ENCODE measurements around the gene EYS. TPM values are rescaled to one million over a fixed set of nuclear protein-coding genes. Genes with fewer than 3 reads are reported as not detected.

EYS gene
- total and polyA plus RNA-seq, 8 donors = 0.03 to 0.25 (median 0.13) TPM

- no peaks in the 10 kb centered on the region for H3K27me3 ChIP-seq
- no peaks in the 10 kb centered on the region for H3K36me3 ChIP-seq
- intact Hi-C loops (cut with DNase I) = no loop called here
- no peak for TF ChIP-seq CTCF (IDR thresholded peaks at IDR 0.05)
- no peak for FAIRE-seq
- no peaks in the 10 kb centered on the region for H3K9me3 ChIP-seq
- H3K27ac ChIP-seq = no peak overlapping the region
- ATAC-seq = no peak
- DNase-seq = no peak
- H3K4me3 ChIP-seq = no peak overlapping the region
- H3K4me1 ChIP-seq = no peaks in the 10 kb centered on the region
Measured at GRCh38 chr6:63795006-63795405, 1912.0 kb downstream of the EYS start.

GRCh38 chr6:63793465-63794137 is 1913.4 kb downstream of the EYS start:
- no peak overlapping the region for H3K4me3 ChIP-seq
- intact Hi-C loops (cut with DNase I) = no loop called here
- H3K36me3 ChIP-seq = no peaks in the 10 kb centered on the region
- no peak for TF ChIP-seq CTCF (IDR thresholded peaks at IDR 0.05)
- no peaks in the 10 kb centered on the region for H3K27me3 ChIP-seq
- H3K27ac ChIP-seq = no peak overlapping the region
- ATAC-seq (no peak), DNase-seq (no peak), FAIRE-seq (no peak)
- no peaks in the 10 kb centered on the region for H3K4me1 ChIP-seq
- H3K9me3 ChIP-seq = no peaks in the 10 kb centered on the region
- WGBS, 2 donors = 70 to 86% methylated on average over 4 of the region's 4 CpGs

- TF ChIP-seq CTCF (IDR thresholded peaks at IDR 0.05) = no peak
- intact Hi-C loops (cut with DNase I) = no loop called here
- no peaks in the 10 kb centered on the region for H3K27me3 ChIP-seq
- H3K4me3 ChIP-seq = no peak overlapping the region
- DNase-seq (no peak), FAIRE-seq (no peak), ATAC-seq (no peak)
- no peaks in the 10 kb centered on the region for H3K36me3 ChIP-seq
- 51 to 54% methylated on average over 3 of the region's 3 CpGs for WGBS, 2 donors
- no peak overlapping the region for H3K27ac ChIP-seq
- no peaks in the 10 kb centered on the region for H3K4me1 ChIP-seq
- H3K9me3 ChIP-seq = no peaks in the 10 kb centered on the region
Measured at GRCh38 chr6:63792736-63793464, 1914.1 kb downstream of the EYS start.

- no peak for TF ChIP-seq CTCF (IDR thresholded peaks at IDR 0.05)
- H3K4me1 ChIP-seq = no peaks in the 10 kb centered on the region
- WGBS, 2 donors = 61 to 75% methylated on average over 3 of the region's 3 CpGs
- no peak for FAIRE-seq
- H3K27ac ChIP-seq = no peak overlapping the region
- no peak for ATAC-seq
- H3K9me3 ChIP-seq = no peaks in the 10 kb centered on the region
- no peaks in the 10 kb centered on the region for H3K36me3 ChIP-seq
- no peak overlapping the region for H3K4me3 ChIP-seq
- intact Hi-C loops (cut with DNase I) = no loop called here
- no peaks in the 10 kb centered on the region for H3K27me3 ChIP-seq
- no peak for DNase-seq
Measured at GRCh38 chr6:63790334-63790733, 1916.7 kb downstream of the EYS start.

GRCh38 chr6:63789699-63790098 is 1917.3 kb downstream of the EYS start:
- no peak for ATAC-seq
- DNase-seq = no peak
- intact Hi-C loops (cut with DNase I) = no loop called here
- Histone ChIP-seq H3K9me3 (no peaks in the 10 kb centered on the region), H3K4me1 (no peaks in the 10 kb centered on the region), H3K27me3 (no peaks in the 10 kb centered on the region), H3K4me3 (no peak overlapping the region), H3K27ac (no peak overlapping the region), H3K36me3 (no peaks in the 10 kb centered on the region)
- no peak for FAIRE-seq
- 58 to 65% methylated on average over 3 of the region's 3 CpGs for WGBS, 2 donors
- no peak for TF ChIP-seq CTCF (IDR thresholded peaks at IDR 0.05)
